ENCODE measurements around the gene NSD2. TPM values are rescaled to one million over a fixed set of nuclear protein-coding genes. Genes with fewer than 3 reads are reported as not detected.
A peak's percentile ranks its signal among the peaks of the same experiment; 100 is the strongest.

NSD2 gene
- total RNA-seq, 1 donor: 67.8 TPM

- H3K4me3 ChIP-seq (ENCODE audit: low read depth, low read length): peak overlapping the region; percentile 85
- no peak for DNase-seq (ENCODE audit: low read depth)
- TF ChIP-seq, protein P1, sequence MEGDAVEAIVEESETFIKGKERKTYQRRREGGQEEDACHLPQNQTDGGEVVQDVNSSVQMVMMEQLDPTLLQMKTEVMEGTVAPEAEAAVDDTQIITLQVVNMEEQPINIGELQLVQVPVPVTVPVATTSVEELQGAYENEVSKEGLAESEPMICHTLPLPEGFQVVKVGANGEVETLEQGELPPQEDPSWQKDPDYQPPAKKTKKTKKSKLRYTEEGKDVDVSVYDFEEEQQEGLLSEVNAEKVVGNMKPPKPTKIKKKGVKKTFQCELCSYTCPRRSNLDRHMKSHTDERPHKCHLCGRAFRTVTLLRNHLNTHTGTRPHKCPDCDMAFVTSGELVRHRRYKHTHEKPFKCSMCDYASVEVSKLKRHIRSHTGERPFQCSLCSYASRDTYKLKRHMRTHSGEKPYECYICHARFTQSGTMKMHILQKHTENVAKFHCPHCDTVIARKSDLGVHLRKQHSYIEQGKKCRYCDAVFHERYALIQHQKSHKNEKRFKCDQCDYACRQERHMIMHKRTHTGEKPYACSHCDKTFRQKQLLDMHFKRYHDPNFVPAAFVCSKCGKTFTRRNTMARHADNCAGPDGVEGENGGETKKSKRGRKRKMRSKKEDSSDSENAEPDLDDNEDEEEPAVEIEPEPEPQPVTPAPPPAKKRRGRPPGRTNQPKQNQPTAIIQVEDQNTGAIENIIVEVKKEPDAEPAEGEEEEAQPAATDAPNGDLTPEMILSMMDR (IDR thresholded peaks at IDR 0.05; ENCODE audit: insufficient read depth, low read depth, low read length): no peak
Measured at GRCh38 chr4:1856943-1857699, 14.1 kb upstream of the NSD2 start.

GRCh38 chr4:1857931-1858330 is 13.3 kb upstream of the NSD2 start:
- no peak overlapping the region for H3K4me3 ChIP-seq (ENCODE audit: low read depth, low read length)
- TF ChIP-seq, protein P1 (IDR thresholded peaks at IDR 0.05; ENCODE audit: insufficient read depth, low read depth, low read length): no peak
- DNase-seq (ENCODE audit: low read depth): no peak

DNA sequence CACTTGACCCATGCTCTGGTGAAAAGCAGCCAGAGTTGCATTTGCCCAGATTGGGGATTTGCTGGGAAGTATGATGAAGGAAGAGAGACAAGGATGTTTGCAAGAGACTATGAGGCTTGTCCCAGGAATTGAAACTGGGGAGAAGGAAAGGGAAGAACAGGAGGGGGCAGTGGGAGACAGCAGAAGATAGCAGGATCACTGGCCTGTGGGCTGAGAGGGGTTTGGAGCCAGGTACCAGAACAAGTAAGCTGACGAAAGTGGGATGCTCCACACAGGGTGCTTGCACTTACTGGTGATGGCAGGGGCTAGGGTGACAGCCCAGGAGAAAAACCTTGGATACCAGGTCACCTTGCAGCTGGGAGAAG is 11.8 kb upstream of the NSD2 start:
- TF ChIP-seq, protein P1 (IDR thresholded peaks at IDR 0.05; ENCODE audit: insufficient read depth, low read depth, low read length): no peak
- no peak for DNase-seq (ENCODE audit: low read depth)
- no peak overlapping the region for H3K4me3 ChIP-seq (ENCODE audit: low read depth, low read length)

- TF ChIP-seq, protein P1 (IDR thresholded peaks at IDR 0.05; ENCODE audit: insufficient read depth, low read depth, low read length): no peak
- peak overlapping the region; percentile 23 for H3K4me3 ChIP-seq (ENCODE audit: low read depth, low read length)
- no peak for DNase-seq (ENCODE audit: low read depth)
Measured at GRCh38 chr4:1862055-1862911, 8.9 kb upstream of the NSD2 start.

DNA sequence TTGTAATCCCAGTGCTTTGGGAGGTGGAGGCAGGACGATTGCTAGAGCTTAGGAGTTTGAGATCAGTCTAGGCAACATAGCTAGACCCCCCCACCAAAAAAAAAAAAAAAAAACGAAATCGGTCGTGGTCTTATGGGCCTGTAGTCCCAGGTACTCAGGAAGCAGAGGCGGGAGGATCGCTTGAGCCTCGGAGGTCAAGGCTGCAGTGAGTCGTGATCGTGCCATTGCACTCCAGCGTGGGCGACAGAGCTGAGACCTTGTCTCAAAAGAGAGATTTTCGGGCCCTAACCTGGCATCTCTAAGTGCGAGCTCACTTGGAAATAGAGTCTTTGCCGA is 8.3 kb upstream of the NSD2 start:
- no peak for DNase-seq (ENCODE audit: low read depth)

DNA sequence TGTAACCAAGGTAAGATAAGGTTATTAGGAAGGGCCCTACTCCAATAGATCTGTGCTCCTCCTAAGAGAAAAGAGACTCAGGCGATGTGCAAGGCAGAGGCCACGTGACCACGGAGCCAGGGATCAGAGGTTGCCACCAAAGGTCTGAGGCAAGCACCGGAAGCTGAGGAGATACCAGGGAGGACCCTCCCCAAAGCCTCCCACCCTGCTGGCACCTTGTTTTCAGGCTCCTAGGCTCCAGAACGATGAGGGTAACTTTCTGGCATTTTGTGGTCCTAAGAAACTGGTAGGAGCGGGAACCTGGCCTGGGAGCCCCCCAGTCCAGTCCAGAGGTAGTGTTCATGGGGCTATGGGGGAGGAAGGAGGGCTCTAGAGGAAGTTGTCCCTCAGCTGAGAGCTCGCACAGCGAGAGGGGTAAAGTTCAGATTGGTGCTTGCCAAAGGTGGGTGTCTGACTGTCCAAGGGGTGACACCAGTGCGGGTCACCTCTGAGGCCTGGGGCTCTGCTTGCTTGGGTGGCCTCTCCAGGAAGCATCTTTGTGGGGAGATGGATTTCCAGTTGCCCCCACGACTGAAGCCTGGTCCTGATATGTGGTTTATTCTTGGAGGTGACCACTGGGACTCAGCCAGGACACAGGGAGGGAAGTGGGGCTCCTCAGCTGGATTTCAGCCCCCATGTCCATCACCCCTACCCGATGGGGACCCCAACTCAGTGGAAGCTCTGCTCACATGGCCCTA is 7.7 kb upstream of the NSD2 start:
- DNase-seq (ENCODE audit: low read depth): no peak
- H3K4me3 ChIP-seq (ENCODE audit: low read depth, low read length): no peak overlapping the region
- TF ChIP-seq, protein P1 (IDR thresholded peaks at IDR 0.05; ENCODE audit: insufficient read depth, low read depth, low read length): no peak

More for the DNA sequence above, 8.3 kb upstream of the NSD2 start:
- no peak overlapping the region for H3K4me3 ChIP-seq (ENCODE audit: low read depth, low read length)
- TF ChIP-seq, protein P1 (IDR thresholded peaks at IDR 0.05; ENCODE audit: insufficient read depth, low read depth, low read length): no peak
